NCI-H2227 (cell line): ENCODE results near the gene CMIP.

ENCODE experiments used
- DNase-seq: peaks from one replicate; lab custom pipeline; 2025; ENCODE audit not compliant: unreplicated experiment; lab: John Stamatoyannopoulos, UW

Gene CMIP

DNA sequence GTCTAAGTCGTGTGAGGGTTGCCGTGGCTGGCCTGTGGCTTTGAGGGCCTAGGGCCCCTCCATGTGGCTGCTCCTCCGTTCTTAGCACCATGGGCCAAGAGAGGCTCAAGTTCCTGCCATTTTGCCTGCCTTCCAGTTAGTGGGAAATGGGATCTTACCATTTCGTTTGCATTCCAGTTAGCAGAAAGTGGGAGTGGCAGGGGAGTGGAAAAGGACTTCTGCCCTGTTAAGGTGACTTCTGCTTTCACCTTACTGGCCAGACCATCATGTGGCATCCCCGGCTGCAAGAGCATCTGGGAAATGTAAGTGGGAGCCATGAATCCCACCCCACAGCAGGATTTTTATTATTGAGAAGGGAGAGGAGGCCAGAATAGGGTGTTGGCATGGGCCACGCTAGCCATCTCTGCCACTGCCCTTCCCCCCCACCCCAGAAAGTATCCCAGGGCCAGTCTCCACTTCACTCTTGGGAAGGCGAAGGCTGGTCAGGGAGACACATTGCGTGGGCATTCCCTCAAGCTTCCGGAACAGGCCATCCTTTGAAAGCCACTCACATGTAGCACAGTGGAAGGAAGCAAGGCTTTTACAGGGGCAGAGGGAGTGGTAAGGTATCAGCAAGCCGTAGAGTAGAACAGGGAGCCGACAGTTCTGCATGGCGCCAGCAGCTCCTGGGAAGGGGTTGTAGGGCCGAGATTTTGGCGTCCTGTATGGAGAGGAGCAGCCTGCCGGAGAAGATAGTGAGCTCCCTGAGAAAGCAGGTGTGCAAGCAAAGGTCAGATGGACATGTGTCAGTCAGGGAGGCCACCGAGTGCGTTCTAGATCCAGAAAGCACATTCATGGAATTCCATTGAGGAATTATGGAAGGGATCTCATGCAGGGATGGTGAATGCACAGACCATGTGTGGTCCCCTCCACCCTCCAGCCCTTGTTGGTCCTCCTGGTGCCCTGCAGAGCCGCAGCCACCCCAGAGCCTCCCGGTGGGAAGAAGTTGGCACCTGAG is 33.4 kb downstream of the CMIP start:
- no peak for DNase-seq

DNA sequence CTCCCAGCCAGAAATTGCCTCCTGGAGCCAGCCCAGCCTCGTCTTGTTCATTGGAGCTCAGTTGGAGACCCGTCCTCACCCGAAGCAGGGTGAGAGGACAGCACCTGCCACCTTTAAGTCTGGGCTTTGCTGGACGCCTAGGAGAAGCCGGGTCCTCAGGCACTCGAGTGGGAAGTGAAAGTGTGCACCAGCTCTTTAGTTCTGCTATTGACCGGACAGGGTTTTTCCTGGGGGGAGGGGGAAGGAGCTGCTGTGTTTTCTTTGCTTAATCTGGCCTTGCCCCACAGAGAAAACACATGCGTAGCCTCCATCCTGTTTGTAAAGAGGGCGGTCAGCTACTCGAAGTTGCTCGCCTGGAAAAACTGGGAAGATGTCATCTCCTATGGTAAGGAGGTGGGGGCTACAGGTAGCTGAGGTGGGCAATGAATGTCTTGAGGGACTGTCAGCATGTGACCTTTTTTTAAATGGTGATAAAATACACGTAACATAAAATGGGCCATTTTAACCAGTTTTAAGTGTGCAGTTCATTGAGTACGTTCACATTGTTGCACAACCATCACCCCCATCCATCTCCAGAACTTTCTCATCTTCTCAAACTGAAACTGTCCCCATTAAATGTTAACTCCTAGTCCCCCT is 34.4 kb downstream of the CMIP start:
- DNase-seq, result no peak

DNA sequence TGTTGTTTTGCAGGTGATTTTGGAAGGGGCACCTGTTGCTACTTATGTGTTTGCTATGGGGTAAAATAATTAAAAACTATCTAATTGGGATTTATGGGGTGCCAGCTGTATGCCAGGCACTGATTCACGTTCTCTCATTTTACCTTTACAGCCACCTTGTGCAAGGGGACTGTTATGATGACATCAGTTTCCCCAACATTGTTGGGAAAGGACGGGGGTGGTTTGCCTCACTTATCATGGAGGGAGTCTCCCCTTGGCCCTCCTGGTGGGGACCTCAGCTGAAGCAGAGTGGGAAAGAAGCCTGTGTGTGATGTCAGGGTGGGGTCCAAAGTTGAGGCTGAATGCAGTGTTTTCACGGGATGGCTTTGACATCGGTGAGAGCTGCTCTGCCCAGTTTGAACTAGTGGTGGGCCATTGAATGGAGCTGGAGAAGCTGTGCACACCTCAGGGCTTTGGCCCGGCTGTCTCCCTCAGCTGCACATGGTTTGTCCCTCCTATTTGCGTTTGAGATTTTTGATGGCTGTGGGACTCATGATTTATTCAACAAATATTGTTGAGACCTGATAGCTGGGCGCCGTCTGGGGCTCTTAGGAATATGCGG is 36.1 kb downstream of the CMIP start:
- no peak for DNase-seq

- no peak for DNase-seq
Measured at GRCh38 chr16:81481207-81481821, 36.7 kb downstream of the CMIP start.

- DNase-seq, result no peak
Measured at GRCh38 chr16:81482329-81483063, 37.9 kb downstream of the CMIP start.

DNA sequence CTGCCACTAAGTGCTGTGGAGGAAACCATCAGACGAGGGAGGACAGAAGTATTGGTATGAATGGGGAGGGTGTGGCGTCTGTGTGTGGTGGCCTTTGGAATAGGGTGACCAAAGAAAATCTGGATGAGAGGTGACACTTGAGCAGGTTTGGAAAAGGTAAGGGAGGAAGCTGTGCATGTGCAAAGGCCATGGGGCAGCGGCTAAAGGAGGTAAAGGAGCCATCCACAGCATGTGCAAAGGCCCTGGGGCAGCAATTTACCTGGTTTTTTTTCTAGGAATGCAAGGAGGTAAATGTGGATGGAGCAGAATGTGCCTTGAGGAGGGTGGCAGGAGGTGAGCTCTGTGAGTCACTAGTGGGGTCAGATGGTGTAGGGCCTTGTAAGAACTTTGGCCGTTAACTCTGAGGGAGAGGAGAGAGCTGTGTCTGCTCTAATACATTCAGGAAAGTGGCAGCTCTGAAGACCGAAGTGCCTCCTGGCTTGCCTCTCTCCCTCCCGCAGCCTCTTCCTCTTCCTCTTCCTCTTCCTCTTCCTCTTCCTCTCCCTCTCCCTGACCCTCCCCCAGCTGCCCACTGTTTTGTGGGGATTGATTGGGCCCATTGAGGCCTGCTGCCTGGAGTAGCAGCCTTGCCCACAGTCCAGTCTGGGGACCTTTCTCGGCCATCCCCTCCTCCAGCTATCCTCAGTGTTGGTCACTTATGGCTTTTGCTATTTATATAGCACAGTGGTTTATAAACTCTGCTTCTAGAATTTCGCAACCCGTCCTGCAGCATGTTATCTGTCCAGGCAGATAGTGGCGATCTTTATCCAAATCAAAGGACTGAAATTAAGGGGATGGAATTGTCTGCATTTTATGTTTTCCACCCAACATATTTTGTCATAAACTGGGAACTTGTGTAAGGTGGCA is 38.7 kb downstream of the CMIP start:
- no peak for DNase-seq

DNA sequence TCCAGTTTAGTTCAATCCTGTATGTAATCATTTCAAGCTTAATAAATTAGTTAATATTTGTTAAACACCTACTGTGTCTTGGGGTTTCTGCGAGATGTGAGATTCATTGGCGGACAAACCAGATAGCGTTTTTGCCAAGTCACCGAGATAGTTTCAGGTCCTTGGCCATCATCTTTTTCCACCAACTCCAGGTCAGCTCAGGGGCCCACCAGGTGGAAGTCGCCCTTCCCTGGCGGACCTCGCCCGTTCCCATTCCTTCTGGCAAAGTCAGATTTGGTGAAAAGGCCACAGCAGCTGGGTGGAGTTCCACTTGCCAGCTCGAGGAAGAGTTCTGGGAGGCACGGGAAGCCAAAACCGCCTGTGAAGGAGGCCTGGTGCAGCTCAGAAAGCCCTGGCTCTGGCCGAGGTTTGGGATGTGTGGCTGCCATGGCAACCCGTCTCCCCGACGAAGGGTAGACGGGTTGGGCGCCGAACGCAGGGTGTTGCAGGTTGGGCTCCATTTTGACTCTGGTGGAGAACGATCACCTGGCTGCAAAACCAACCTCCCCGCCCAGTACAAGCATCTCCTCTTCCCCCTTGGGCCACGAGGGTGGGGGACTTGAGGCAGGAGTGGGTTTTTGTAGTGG is 39.5 kb downstream of the CMIP start:
- no peak for DNase-seq

DNA sequence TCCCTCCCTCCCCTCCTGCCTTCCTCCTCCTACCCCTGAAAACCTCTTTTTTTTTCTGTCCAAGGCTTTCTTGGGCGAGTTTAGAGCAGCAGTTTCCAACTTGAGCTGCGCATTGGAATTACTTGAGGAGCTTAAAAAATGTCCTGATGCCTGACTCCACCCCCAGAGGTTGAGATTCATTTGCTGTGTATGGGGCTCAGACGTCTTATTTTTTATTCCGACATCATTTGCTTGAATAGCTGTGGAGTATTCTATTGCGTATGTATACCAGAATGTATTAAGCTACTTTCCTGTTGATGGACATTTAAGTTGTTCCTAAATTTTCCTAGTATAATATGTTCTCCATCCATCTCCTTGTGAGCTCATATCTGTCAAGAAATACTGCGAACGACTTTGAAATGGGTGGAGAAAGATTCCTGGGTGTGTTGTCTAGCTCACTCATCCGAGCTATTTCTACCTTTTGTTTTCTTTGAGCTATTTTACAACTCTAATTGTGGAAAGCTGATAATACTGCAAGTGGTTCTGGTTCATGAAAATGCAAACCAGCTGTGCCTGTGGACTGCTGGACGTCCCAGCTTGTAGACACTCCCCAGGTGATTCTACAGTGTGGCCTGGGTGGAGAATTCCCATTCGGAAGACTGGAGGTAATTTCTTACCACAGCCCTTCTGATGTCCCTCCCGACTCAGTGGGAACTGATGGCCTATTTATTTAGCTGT is 40.5 kb downstream of the CMIP start:
- DNase-seq, result no peak

DNA sequence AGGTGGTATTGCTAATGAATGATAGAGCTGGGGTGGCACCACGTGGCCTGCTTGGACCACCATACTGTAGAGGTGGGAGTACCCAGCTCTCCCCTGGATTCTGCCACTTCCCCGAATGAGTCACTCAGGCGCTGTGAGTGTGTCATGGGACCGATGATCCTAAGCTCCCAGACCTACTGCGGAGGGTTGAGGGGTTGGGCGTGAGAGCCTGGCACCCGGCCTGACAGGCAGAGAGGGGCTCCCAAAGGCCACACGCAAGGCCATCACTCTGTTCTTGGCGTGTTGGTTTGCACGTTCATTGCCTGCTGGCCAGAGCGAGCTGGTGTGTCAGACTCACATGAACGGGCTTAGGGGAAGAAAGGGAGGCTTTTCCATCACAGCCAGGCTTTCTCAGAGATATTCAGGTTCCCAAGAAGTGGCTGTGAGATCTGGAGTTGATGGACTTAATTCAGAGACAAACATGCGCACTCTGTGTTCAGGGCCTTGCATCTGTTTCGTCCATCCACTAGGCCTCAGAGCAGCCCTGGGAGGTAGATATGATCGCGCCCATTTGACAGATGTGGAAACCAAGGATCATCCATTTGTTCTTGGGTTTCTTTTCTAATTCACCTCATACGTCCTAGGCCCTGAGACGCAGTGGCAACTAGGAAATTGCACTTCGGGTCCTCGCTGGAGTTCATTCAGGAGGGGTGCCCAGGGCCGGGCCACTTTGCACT is 41.4 kb downstream of the CMIP start:
- no peak for DNase-seq

DNA sequence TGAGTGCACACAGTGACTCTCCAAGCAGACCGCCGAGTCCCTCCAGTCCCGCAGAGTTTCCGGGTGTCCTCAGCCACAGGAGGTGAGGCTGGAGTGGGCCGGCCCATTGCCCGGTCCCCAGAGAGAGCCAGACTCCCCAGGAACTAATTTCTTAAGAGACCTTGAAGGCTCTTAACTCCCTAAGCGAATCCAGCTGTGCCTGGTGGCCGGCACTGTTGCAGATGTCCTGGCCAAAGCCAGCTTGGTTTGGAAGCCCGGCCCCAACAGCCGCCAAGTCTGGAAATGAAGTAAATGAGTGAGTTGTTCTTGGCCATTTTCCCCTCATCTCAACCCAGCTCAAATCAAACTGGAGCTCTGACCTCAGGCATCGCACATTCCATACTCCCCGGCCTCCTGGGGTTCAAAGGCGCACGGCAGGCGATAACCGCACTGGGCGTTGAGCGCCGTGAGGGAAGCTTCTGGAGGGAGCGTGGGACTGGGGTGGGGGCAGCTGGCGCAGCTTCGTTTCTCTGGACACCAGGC is 42.0 kb downstream of the CMIP start:
- no peak for DNase-seq

GRCh38 chr16:81487301-81487720 is 42.7 kb downstream of the CMIP start:
- DNase-seq, result no peak

DNA sequence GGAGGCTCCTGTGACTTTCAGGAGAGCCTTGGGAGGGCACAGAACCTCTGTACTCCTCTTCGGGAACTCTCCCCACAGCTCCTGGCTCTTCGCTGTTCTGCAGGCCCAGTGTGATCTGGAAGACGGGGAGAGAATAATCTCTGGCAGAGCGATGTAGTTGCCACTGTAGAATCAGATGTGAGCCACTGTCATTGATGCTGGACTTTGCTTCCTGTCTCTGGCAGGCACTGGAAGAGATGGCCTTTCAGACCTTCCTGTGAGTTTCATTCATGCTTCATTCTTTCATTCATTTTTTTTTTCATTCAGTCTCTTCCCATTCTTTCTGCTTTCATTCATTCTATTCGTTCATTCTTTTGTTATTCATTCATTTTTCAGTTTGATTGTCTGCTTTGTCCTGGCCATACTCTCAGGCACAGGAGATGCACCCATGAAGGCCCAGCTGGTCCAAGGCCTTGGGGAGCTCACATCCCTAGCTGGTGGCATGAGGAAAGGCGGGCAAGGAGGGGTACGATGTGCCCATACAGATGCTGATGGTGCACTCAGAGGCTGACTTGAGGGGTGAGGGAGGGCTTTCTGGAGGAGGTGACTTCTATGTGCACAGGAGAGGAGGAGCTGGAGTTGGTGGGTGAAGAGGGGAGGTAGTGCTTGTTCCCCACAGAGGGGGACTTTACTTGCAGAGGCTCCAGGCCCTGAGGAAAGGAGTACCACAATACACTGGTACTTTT is 44.2 kb downstream of the CMIP start:
- no peak for DNase-seq

DNA sequence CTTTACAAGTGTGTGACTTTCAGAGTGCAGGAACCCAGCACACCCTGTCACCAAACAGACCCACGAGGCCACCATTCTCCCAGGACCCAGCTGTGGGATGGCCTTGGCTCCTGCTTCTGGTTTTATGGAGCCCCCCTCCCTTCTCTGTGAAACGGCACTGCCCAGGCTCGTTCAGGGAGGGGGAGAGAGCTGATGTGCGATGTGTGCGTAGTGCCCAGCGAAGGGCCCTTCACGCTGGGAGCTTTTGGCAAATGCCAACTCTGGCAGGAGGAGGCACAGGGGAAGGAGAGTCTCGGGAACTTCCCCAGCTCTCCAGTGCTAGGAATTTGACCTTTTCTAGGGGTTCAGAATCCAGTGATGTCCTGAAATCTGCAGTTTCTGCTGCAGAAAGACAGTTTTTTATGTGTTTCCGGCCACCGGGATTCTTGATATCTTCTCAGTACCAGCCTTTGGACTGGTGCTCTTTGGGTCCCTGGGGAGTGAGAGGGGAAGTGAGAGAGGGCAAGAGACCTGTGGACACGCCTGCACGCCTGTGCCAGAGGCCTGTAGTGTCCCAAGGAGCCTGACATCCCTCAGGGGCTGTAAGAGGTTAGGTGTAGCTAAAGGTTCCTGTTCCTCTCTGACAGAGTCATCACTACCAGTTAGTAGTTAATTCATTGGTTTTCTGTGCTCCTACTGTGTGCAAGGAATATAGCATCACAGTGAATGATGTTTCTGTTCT is 45.1 kb downstream of the CMIP start:
- DNase-seq, result no peak

GRCh38 chr16:81491541-81492188 is 47.1 kb downstream of the CMIP start:
- no peak for DNase-seq

GRCh38 chr16:81492311-81492761 is 47.7 kb downstream of the CMIP start:
- no peak for DNase-seq
